ENCODE data around the gene CDC42EP1.

Gene CDC42EP1

GRCh38 chr22:37559901-37560607 is at the start of gene CDC42EP1:
CDC42EP1 (plus strand) TSS chr22:37560480; CDS start chr22:37566350, 5,870 bp downstream.
- Histone ChIP-seq H3K4me1 (ENCODE audit: control insufficient read depth in 5 of 5, insufficient read depth in 5 of 5, low read length in 5 of 5) (peaks cover 19 to 71% (median 61%) of the 10 kb centered on the region in 5 donors), H3K27me3 (ENCODE audit: control insufficient read depth in 5 of 5, insufficient read depth in 4 of 5, low read length in 5 of 5) (peaks cover 0 to 2% (median 0%) of the 10 kb centered on the region in 5 donors), H3K36me3 (ENCODE audit: control insufficient read depth in 5 of 5, insufficient read depth in 5 of 5, low read length in 5 of 5) (peaks cover 0 to 2% (median 0%) of the 10 kb centered on the region in 5 donors), H3K27ac (ENCODE audit: low read depth, low read length) (peak within 1 kb of the TSS; percentile 91), H3K4me3 (ENCODE audit: low read depth in 1 of 5, low read length in 5 of 5) (peak within 1 kb of the TSS; percentile 80 to 92 (median 87)), H3K9ac (ENCODE audit: low read length in 5 of 5) (peak within 1 kb of the TSS; percentile 87 to 99 (median 97)), H3K9me3 (ENCODE audit: control insufficient read depth in 5 of 5, low read length in 5 of 5) (no peaks in the 10 kb centered on the region)

- H3K36me3 ChIP-seq (ENCODE audit: control insufficient read depth in 5 of 5, insufficient read depth in 5 of 5, low read length in 5 of 5): peaks cover 0 to 14% (median 4%) of the 10 kb centered on the region in 5 donors
- H3K27ac ChIP-seq (ENCODE audit: low read depth, low read length): no peak overlapping the region
- H3K4me3 ChIP-seq (ENCODE audit: low read depth in 1 of 5, low read length in 5 of 5): no peak overlapping the region
- H3K9ac ChIP-seq (ENCODE audit: low read length in 5 of 5): no peak overlapping the region
- peaks cover 3 to 44% (median 21%) of the 10 kb centered on the region in 5 donors for H3K4me1 ChIP-seq (ENCODE audit: control insufficient read depth in 5 of 5, insufficient read depth in 5 of 5, low read length in 5 of 5)
- H3K27me3 ChIP-seq (ENCODE audit: control insufficient read depth in 5 of 5, insufficient read depth in 4 of 5, low read length in 5 of 5): peaks cover 0 to 16% (median 10%) of the 10 kb centered on the region in 5 donors
- H3K9me3 ChIP-seq (ENCODE audit: control insufficient read depth in 5 of 5, low read length in 5 of 5): no peaks in the 10 kb centered on the region
Measured at GRCh38 chr22:37511395-37512104, 48.7 kb upstream of the CDC42EP1 start.

GRCh38 chr22:37514526-37515051 is 45.7 kb upstream of the CDC42EP1 start:
- no peak overlapping the region for H3K9ac ChIP-seq (ENCODE audit: low read length in 5 of 5)
- H3K9me3 ChIP-seq (ENCODE audit: control insufficient read depth in 5 of 5, low read length in 5 of 5): no peaks in the 10 kb centered on the region
- H3K4me1 ChIP-seq (ENCODE audit: control insufficient read depth in 5 of 5, insufficient read depth in 5 of 5, low read length in 5 of 5): peaks cover 3 to 41% (median 19%) of the 10 kb centered on the region in 5 donors
- H3K36me3 ChIP-seq (ENCODE audit: control insufficient read depth in 5 of 5, insufficient read depth in 5 of 5, low read length in 5 of 5): peaks cover 0 to 6% (median 2%) of the 10 kb centered on the region in 5 donors
- no peak overlapping the region for H3K27ac ChIP-seq (ENCODE audit: low read depth, low read length)
- peaks cover under 1 to 19% (median 14%) of the 10 kb centered on the region in 5 donors for H3K27me3 ChIP-seq (ENCODE audit: control insufficient read depth in 5 of 5, insufficient read depth in 4 of 5, low read length in 5 of 5)
- H3K4me3 ChIP-seq (ENCODE audit: low read depth in 1 of 5, low read length in 5 of 5): no peak overlapping the region

- no peak overlapping the region for H3K9ac ChIP-seq (ENCODE audit: low read length in 5 of 5)
- no peak overlapping the region for H3K27ac ChIP-seq (ENCODE audit: low read depth, low read length)
- H3K4me1 ChIP-seq (ENCODE audit: control insufficient read depth in 5 of 5, insufficient read depth in 5 of 5, low read length in 5 of 5): peaks cover 0 to 40% (median 19%) of the 10 kb centered on the region in 5 donors
- no peak overlapping the region for H3K4me3 ChIP-seq (ENCODE audit: low read depth in 1 of 5, low read length in 5 of 5)
- no peaks in the 10 kb centered on the region for H3K9me3 ChIP-seq (ENCODE audit: control insufficient read depth in 5 of 5, low read length in 5 of 5)
- peaks cover 4 to 30% (median 21%) of the 10 kb centered on the region in 5 donors for H3K27me3 ChIP-seq (ENCODE audit: control insufficient read depth in 5 of 5, insufficient read depth in 4 of 5, low read length in 5 of 5)
- peaks cover 0 to 6% (median 2%) of the 10 kb centered on the region in 5 donors for H3K36me3 ChIP-seq (ENCODE audit: control insufficient read depth in 5 of 5, insufficient read depth in 5 of 5, low read length in 5 of 5)
Measured at GRCh38 chr22:37515901-37516300, 44.4 kb upstream of the CDC42EP1 start.

GRCh38 chr22:37516456-37516855 is 43.8 kb upstream of the CDC42EP1 start:
- Histone ChIP-seq H3K4me3 (ENCODE audit: low read depth in 1 of 5, low read length in 5 of 5) (no peak overlapping the region), H3K27me3 (ENCODE audit: control insufficient read depth in 5 of 5, insufficient read depth in 4 of 5, low read length in 5 of 5) (peaks cover 9 to 35% (median 27%) of the 10 kb centered on the region in 5 donors), H3K36me3 (ENCODE audit: control insufficient read depth in 5 of 5, insufficient read depth in 5 of 5, low read length in 5 of 5) (peaks cover 0 to 6% (median 2%) of the 10 kb centered on the region in 5 donors), H3K4me1 (ENCODE audit: control insufficient read depth in 5 of 5, insufficient read depth in 5 of 5, low read length in 5 of 5) (peaks cover 0 to 43% (median 19%) of the 10 kb centered on the region in 5 donors), H3K9me3 (ENCODE audit: control insufficient read depth in 5 of 5, low read length in 5 of 5) (no peaks in the 10 kb centered on the region), H3K9ac (ENCODE audit: low read length in 5 of 5) (no peak overlapping the region), H3K27ac (ENCODE audit: low read depth, low read length) (no peak overlapping the region)

- Histone ChIP-seq H3K27ac (ENCODE audit: low read depth, low read length) (no peak overlapping the region), H3K4me3 (ENCODE audit: low read depth in 1 of 5, low read length in 5 of 5) (peak overlapping the region in 4 of 5 donors; percentile 13 to 74 (median 68)), H3K27me3 (ENCODE audit: control insufficient read depth in 5 of 5, insufficient read depth in 4 of 5, low read length in 5 of 5) (peaks cover 9 to 38% (median 28%) of the 10 kb centered on the region in 5 donors)
Measured at GRCh38 chr22:37517826-37518450, 42.3 kb upstream of the CDC42EP1 start.

GRCh38 chr22:37518509-37519267 is 41.6 kb upstream of the CDC42EP1 start:
- Histone ChIP-seq H3K27ac (ENCODE audit: low read depth, low read length) (no peak overlapping the region), H3K9me3 (ENCODE audit: control insufficient read depth in 5 of 5, low read length in 5 of 5) (no peaks in the 10 kb centered on the region), H3K9ac (ENCODE audit: low read length in 5 of 5) (peak overlapping the region in 1 of 5 donors; percentile 72), H3K4me3 (ENCODE audit: low read depth in 1 of 5, low read length in 5 of 5) (peak overlapping the region in 4 of 5 donors; percentile 55 to 74 (median 68)), H3K27me3 (ENCODE audit: control insufficient read depth in 5 of 5, insufficient read depth in 4 of 5, low read length in 5 of 5) (peaks cover 9 to 34% (median 28%) of the 10 kb centered on the region in 5 donors), H3K36me3 (ENCODE audit: control insufficient read depth in 5 of 5, insufficient read depth in 5 of 5, low read length in 5 of 5) (peaks cover 0 to 6% (median 2%) of the 10 kb centered on the region in 5 donors), H3K4me1 (ENCODE audit: control insufficient read depth in 5 of 5, insufficient read depth in 5 of 5, low read length in 5 of 5) (peaks cover 0 to 27% (median 10%) of the 10 kb centered on the region in 5 donors)

More at GRCh38 chr22:37517826-37518450, 42.3 kb upstream of the CDC42EP1 start:
- Histone ChIP-seq H3K4me1 (ENCODE audit: control insufficient read depth in 5 of 5, insufficient read depth in 5 of 5, low read length in 5 of 5) (peaks cover 0 to 28% (median 10%) of the 10 kb centered on the region in 5 donors), H3K9ac (ENCODE audit: low read length in 5 of 5) (peak overlapping the region in 1 of 5 donors; percentile 72), H3K9me3 (ENCODE audit: control insufficient read depth in 5 of 5, low read length in 5 of 5) (no peaks in the 10 kb centered on the region), H3K36me3 (ENCODE audit: control insufficient read depth in 5 of 5, insufficient read depth in 5 of 5, low read length in 5 of 5) (peaks cover 0 to 6% (median 2%) of the 10 kb centered on the region in 5 donors)

- Histone ChIP-seq H3K27ac (ENCODE audit: low read depth, low read length) (no peak within 1 kb of the TSS), H3K4me3 (ENCODE audit: low read depth in 1 of 5, low read length in 5 of 5) (peak within 1 kb of the TSS in 4 of 5 donors; percentile 55 to 74 (median 68)), H3K27me3 (ENCODE audit: control insufficient read depth in 5 of 5, insufficient read depth in 4 of 5, low read length in 5 of 5) (peaks cover 9 to 37% (median 28%) of the 10 kb centered on the region in 5 donors), H3K9ac (ENCODE audit: low read length in 5 of 5) (peak within 1 kb of the TSS in 1 of 5 donors; percentile 72), H3K4me1 (ENCODE audit: control insufficient read depth in 5 of 5, insufficient read depth in 5 of 5, low read length in 5 of 5) (peaks cover 0 to 27% (median 10%) of the 10 kb centered on the region in 5 donors), H3K36me3 (ENCODE audit: control insufficient read depth in 5 of 5, insufficient read depth in 5 of 5, low read length in 5 of 5) (peaks cover 0 to 4% (median 2%) of the 10 kb centered on the region in 5 donors), H3K9me3 (ENCODE audit: control insufficient read depth in 5 of 5, low read length in 5 of 5) (no peaks in the 10 kb centered on the region)
Measured at GRCh38 chr22:37519268-37520195, 40.7 kb upstream of the CDC42EP1 start, which contains the start of gene CARD10. CARD10 (minus strand) TSS chr22:37519415; CDS start chr22:37519200, 215 bp downstream.

All from subcutaneous abdominal adipose tissue (tissue), 5 donors.